DOHH2 (cell line): ENCODE measurements around the gene SSNA1.

Source experiments
- EZH2phosphoT487 ChIP-seq: fragments of 200-600 bp; sonication (generic); IDR thresholded peaks from 2 replicates; pipeline ENCODE4 v1.6.1; 2017; ENCODE audit warnings: borderline replicate concordance, mild to moderate bottlenecking, antibody characterized with exemption, low read length, moderate library complexity, mixed read lengths
- TF ChIP-seq, protein P1 (sequence below): fragments of 200-600 bp; sonication (generic); IDR thresholded peaks from one replicate; pipeline ENCODE4 v1.5.1; 2014; ENCODE audit warnings: antibody characterized with exemption, mild to moderate bottlenecking, low read depth, low read length; ENCODE audit not compliant: poor library complexity, severe bottlenecking

DNA sequence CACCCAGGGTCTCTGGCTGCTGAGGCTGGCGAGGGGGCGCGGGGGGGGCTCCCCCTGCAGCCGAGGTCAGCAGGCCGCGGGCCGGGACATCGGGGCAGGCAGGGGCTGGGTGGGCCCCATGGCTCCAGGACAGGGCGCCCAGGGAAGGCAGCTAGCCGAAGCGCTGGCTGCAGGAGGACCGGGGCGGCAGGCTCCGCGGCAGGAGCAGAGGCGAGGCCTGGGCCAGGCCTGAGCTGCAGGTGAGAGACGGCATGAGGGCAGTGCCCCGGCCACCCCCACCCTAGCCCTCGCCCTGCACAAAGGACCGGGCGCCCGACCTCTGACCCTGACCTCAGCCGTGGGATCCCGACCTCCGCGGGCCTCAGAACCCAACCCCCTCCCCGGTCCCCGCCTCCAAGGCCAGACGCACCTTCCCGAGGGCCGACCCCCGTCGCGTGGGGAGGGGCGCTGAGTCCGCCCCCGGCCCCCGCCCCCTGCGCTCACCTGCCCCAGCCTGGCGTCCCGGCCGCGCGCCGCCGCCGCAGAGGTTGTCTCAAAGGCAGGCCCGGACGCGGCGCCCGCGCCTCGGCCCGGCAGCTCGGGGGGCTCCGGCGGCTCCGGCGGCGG, 33.1 kb downstream of the SSNA1 start:
- TF ChIP-seq, protein P1, sequence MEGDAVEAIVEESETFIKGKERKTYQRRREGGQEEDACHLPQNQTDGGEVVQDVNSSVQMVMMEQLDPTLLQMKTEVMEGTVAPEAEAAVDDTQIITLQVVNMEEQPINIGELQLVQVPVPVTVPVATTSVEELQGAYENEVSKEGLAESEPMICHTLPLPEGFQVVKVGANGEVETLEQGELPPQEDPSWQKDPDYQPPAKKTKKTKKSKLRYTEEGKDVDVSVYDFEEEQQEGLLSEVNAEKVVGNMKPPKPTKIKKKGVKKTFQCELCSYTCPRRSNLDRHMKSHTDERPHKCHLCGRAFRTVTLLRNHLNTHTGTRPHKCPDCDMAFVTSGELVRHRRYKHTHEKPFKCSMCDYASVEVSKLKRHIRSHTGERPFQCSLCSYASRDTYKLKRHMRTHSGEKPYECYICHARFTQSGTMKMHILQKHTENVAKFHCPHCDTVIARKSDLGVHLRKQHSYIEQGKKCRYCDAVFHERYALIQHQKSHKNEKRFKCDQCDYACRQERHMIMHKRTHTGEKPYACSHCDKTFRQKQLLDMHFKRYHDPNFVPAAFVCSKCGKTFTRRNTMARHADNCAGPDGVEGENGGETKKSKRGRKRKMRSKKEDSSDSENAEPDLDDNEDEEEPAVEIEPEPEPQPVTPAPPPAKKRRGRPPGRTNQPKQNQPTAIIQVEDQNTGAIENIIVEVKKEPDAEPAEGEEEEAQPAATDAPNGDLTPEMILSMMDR, result no peak
- no peak for TF ChIP-seq EZH2phosphoT487
